Retinal pigment epithelial cell (primary cell): ENCODE measurements around the gene NUDCD3.

ENCODE experiments used
- DNase-seq: peaks from one replicate; pipeline ENCODE4 v3.0.0-alpha.2; 2010; ENCODE audit warnings: low read depth
- H3K4me3 ChIP-seq: 2 replicates; pipeline ENCODE4 v1.5.1; 2011; ENCODE audit warnings: mild to moderate bottlenecking, low read length, control low read depth, moderate library complexity
- CTCF ChIP-seq: conservative IDR thresholded peaks from 2 replicates; pipeline ENCODE4 v1.5.1; 2011; ENCODE audit warnings: low read depth, low read length, control low read depth, inconsistent platforms

NUDCD3 gene

GRCh38 chr7:44461387-44461786, 29.1 kb downstream of the NUDCD3 start:
- TF ChIP-seq CTCF: no peak
- no peak overlapping the region for H3K4me3 ChIP-seq
- DNase-seq: no peak

- DNase-seq: no peak
- no peak overlapping the region for H3K4me3 ChIP-seq
- no peak for TF ChIP-seq CTCF
These were observed 30.1 kb downstream of the NUDCD3 start for GRCh38 chr7:44460325-44460724.

- DNase-seq: no peak
- TF ChIP-seq CTCF: no peak
- no peak overlapping the region for H3K4me3 ChIP-seq
These were observed 35.3 kb downstream of the NUDCD3 start for GRCh38 chr7:44455155-44455554.

DNA sequence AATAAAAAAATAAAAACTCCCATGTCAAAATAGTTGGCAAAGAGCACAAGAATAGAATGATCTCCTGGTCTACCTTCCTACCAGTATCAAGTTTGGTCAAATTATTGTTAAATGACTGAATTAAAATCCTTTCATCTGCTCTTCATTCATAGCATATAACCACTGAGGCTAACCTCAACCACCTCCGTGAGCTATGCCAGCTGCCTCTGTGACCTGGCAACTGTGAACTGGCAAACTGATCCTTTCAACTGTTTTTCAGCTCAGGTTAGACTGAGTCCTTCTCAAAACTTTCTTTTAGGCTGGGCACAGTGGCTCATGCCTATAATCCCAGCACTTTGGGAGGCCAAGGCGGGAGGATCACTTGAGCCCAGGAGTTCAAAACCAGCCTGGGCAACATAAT, 36.1 kb downstream of the NUDCD3 start:
- TF ChIP-seq CTCF: no peak
- DNase-seq: no peak
- no peak overlapping the region for H3K4me3 ChIP-seq

GRCh38 chr7:44451123-44451522, 39.3 kb downstream of the NUDCD3 start:
- H3K4me3 ChIP-seq: no peak overlapping the region
- TF ChIP-seq CTCF: no peak

DNA sequence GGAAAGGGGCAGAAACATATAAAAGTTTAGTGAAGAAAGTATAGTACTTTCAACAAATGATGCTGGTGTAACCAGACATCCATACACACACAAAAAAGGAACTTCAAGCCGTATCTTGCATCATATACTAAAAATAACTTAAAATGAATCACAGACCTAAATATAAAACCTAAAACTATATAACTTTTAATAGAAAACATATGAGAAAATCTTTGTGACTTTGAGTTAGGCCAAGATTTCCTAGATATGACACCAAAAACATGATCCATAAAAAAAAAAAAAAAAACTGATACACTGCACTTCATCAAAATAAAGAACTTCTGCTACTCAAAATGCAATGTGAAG, 40.9 kb downstream of the NUDCD3 start:
- H3K4me3 ChIP-seq: no peak overlapping the region
- DNase-seq: no peak
- no peak for TF ChIP-seq CTCF

More at GRCh38 chr7:44451123-44451522, 39.3 kb downstream of the NUDCD3 start:
- DNase-seq: no peak

GRCh38 chr7:44448922-44449583, 41.4 kb downstream of the NUDCD3 start:
- DNase-seq: no peak
- no peak for TF ChIP-seq CTCF
- no peak overlapping the region for H3K4me3 ChIP-seq
